ENCODE results near the gene ACADVL. TPM values are rescaled to one million over a fixed set of nuclear protein-coding genes. Genes with fewer than 3 reads are reported as not detected.
A peak's percentile ranks its signal among the peaks of the same experiment; 100 is the strongest.

ACADVL gene
- total RNA-seq: 304 and 499 TPM in 2 replicates

DNA sequence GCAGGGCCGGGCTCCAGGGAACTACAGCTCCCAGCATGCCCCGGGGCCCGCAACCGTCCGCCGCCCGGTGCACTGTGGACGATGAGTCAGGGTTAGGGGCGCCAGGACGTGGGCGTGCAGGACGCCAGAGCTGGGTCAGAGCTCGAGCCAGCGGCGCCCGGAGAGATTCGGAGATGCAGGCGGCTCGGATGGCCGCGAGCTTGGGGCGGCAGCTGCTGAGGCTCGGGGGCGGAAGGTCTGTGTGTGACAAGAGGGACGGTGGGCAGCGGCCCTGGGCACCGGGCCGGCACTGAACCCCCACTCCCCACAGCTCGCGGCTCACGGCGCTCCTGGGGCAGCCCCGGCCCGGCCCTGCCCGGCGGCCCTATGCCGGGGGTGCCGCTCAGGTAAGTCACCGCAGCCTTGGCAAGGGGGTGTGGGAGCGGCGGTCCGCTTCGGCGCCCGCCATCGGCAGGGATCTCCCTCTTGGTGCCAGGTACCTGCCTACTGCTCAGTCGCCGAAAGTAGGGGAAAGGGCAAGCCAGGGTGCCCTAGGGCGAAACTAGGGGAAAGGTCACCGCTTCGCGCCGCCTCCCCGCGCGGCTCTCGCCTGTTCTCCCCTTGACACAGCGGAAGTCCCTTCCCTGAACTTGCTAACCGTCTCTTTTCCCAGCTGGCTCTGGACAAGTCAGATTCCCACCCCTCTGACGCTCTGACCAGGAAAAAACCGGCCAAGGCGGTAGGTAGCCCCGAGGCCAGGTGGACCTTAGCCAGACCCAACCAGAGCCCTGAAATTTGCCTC, at the start of gene ACADVL, which contains the start of gene DLG4:
Gene ACADVL (plus strand): TSS at position 127 of the 781 bp plus-strand sequence. CDS start 47 bp downstream, at position 174.
Gene DLG4 (minus strand): TSS at position 25 of the 781 bp plus-strand sequence.

DNA sequence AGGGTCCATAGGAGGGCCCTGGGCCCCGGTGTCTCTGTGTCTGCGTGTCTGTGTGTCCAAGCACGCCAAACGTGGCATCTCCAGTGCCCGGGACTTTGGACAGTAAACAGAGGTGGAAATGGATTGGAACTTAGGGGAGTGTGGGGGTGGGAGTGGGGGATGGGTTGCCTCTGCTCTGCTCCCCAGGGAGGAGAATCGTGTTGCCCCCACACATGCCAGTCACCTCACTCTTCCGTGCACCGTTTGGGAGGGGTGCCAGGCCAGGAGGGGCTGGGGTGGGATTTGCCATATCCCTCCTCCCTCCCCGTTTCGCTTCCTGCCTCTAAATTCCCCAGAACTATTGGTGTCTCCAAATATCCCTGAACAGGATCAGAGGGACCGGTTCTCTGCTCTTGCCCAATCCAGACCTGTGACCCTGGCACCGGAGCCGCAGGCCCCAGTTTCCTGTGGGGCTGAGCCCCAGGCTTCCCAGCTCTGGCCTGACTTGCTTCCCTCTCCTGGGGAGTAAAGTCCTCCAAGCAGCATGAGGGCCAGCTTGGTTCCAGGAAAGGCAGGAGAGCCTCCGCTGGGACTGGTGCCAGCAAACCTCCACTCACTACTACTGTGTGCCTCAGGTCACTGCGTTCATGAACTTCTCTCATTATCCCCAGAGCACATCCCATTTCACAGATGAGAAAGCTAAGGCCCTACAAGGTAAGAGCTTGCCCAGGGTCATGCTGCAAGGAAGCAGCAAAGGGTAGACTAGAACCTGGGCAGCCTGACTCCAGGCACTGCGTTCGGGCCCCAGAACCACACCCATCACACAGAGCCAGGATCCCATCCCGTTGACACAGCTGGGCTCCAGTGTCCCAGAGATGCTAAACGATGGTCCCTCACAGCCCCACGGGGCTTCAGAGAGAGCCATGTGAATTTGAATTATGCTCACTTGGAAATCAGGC, 40.2 kb upstream of the ACADVL start, which contains the start of gene ASGR1:
Gene ASGR1 (minus strand): TSS at position 54 of the 938 bp plus-strand sequence. CDS start 807 bp downstream, outside the sequence.

DNA sequence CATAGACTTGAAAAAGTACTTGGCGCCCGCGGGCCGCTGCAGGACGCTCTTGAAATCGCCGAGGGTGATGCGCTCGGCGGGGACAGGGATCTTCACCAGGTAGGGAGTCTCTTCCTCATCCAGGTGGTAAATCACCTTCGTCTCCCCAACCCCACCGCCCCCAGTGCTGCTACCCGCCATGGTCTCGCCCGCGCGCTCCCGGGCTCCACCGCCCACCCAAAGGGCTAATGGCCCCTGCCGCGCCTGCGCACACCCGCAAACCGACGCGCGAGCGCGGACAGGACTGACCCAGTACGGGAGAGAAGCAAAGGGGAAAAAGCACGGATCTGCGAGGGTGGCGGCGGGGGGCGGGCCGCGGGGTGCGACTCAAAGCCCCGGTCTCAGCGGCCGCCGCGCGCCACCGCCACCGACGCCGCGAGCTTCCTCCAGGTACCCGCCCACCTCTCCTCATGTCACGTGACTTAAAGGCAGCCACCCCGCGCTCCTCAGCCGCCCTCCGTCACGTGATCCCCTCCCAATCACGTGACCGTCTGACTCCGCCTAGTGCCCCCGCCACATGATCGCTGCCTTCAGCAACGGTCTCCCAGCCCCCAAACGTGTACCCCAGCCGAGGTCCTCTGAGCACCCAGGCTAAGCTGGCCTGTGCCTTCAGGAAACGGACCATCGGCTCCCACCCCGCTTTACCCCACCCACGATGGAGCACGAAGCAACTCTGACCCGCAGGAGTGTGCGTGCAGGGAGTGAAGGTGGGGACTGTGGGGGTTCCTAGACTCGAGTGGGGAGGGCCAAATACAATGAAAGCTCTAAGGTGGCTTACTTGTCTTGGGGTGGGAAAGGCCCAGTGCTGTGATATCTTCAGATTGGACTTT, 14.6 kb downstream of the ACADVL start, which contains the start of gene DVL2:
Gene DVL2 (minus strand): TSS at position 435 of the 869 bp plus-strand sequence. CDS start 255 bp downstream, at position 180.

DNA sequence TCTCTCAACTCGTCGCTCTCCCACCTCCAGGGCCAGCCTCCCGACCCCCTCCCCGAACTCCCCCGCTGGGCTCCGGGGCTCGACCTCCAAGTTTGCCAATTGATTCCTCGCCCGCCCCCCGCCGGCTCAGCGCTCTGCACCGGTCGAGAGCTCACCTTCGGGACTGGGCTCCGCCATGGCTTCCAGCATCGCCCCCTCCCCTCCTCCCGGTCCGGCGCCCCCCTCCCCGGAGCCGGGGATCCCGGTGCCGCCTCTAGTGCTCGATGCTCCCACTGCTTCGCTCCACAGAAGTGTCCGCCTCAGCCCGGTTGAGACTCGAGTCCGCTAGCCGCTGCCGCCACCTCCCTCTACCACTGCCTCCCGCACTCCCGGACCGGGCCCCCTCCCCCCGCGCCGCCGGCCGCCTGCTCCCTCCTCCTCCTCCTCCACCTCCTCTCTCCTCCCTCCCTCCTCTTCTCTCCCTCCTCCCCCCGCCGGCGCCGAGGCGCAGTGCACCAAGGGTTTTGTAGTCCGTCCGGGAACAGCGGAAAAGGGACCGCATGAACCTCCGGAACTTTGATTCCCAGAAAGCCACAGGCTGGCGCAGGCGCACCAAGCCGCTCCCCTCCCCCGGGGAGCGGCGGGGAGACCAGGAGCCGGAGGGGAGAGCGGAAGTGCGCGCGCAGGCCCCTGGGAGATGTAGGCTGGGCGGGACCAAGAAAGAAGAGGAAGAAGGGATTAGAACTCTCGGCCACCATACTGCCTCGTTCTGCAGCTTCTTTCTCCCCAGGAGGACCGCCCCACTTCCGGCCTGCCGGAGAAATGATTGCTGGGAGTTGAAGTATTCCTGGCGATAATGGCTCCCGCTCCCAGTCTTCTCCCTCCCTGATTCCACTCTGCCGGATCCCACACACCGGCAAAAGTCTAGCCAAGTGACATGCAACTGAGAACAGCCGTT, 19.6 kb downstream of the ACADVL start, which contains the start of gene PHF23:
Gene PHF23 (minus strand): TSS at position 367 of the 937 bp plus-strand sequence. CDS start 178 bp downstream, at position 189.

DNA sequence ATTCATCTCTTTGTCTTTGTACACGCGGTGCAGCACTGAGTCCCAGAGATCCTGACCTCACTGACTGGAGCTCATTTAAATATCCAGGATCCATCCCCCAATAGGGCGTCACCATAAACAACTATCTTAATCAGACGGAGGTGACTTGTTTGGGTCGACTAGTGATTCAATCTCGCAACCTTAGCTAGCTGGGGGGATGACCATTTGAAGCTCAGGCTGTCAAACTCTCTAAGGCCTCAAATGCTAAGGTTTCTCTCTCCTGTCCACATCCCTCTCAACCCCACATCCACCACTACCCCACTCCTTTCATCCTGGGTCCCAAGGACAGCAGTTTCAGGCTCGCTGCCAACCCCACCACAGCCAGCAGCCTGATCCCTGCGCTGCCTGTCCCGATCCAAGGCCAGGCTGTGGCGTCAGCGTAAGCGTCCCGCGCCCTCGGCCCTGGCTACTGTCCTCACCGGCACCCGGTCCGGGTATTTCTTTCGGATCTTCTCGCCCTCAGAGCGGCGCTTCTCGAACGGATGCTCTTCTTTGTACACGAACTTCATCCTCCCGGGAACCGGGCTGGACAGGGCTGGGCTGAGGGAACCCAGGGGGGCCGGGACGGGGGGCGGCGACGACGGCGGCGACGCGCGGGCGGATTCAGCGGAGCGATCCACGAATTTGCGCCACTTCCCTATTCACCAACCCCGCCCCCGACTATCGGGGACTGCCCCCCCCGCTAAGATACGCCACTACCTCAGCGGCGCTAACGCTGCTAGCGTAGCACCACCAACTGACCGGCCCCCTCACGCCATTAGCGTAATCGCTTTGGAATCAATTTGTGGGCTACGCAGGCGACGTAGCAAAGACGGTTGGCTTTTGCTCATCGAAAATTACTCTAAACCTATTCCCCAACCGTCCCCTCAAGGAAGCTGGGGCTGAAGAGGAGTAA, 22.3 kb downstream of the ACADVL start, which contains the start of gene GABARAP:
Gene GABARAP (minus strand): TSS at position 667 of the 934 bp plus-strand sequence. CDS start 119 bp downstream, at position 548.

DNA sequence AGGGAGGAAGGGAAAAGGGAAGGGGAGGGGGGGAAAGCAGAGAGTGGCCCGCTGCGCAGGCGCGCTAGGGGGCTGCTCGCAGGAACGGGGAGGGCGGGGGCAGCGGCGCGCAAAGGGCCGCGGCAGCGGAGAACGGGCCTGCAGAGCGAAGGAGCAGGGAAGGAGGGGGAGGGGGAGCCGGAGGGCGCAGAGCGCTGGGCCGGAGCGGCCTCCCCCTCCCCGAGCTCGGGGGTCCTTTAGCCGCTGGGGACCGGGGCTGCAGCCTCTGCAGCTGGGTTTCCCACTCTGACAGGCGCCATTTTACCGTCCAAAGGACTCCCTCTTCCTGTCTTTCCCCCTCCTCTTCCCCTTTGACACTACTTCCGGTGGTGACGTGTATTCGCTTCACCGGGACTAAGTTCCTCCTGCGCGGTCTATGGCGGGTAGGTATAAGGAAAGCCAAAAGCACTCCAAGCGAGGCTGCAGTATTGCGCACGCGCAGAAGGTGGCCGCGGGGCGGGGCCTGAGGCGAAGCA, 32.0 kb downstream of the ACADVL start, which contains the start of gene CTDNEP1:
Gene CTDNEP1 (minus strand): TSS at position 74 of the 515 bp plus-strand sequence. CDS start 438 bp downstream, outside the sequence.

DNA sequence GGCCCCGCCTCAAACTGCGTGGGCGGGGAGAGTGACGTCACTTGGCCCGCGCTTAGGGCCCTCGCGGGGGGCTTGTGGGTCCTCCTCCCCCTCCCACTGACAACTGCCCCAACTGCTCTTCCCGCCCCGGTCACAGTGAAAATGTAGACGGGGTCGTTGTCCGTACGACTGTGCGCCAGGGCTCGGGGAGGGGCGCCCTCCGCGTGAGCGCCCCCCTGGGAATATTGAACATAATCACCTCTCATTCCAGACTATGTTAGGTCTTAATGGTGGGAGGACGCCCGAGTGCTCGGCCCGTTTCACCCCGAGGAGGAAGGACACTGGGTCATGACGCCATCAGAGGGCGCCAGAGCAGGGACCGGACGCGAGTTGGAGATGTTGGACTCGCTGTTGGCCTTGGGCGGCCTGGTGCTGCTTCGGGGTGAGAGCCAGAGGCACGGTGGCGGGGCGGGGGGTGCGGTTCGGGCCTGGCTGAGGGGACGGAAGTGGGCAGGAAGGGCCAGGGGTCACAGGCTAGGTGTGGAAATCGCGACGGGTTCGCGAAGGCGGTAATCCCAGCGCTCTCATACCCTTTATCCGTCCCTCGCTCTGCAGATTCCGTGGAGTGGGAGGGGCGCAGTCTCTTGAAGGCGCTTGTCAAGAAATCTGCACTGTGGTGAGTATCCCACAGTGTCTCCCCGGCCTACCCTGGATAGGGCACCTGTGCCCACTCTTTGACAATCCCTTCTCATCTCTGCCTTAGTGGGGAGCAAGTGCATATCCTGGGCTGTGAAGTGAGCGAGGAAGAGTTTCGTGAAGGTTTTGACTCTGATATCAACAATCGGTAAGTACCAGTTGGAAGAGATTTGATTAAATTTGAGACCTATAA, 32.7 kb downstream of the ACADVL start, which contains the start of gene ELP5:
Gene ELP5 (plus strand): TSS at position 40 of the 868 bp plus-strand sequence. CDS start 336 bp downstream, at position 376.

DNA sequence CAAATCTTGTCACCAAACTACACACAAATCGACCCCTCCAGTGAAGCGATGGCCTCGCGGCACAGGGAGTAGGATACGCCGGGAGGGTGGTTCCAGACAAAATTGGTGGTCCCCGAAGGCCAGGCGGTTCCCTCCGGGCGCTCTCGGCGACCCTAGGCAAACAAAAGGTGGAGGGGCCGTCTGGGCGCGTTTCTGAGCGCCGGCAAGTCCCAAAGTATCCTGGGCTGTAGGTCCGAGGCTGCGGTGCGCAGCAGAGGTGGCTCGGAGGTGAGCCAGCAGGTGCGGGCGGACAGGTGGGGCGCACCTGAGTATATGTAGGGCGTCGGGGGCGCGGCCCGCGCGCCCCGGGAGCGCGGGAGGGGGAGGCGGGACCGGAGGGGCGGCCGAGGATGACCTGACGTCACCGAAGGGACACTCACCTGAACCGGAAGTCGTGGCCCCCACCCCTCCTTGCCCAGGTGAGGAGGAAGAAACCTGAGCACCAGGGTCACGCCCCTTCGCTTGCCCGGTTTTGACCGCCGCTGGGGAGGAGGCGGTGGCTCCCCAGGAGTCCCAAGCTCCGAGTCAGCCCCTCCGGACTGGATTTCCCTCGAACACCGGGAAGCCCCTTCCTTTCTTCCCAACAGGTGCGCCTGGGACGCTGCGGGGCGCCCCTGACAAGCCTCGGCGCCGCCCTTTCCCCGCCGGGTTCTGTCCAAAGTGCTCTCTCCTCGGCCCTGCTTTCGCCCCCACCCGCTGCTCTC, 42.6 kb downstream of the ACADVL start, which contains the start of gene CLDN7:
Gene CLDN7 (minus strand): TSS at position 287 of the 743 bp plus-strand sequence. CDS start 435 bp downstream, outside the sequence.

Small RNA genes within 50 kb of the gene (small RNA-seq; reads per million reads assigned to genes)
- gene AC120057.4 (not detected), gene MIR324 (206 reads per million, percentile 99 among the genes with 10 or more reads in this experiment), gene RF00019 (not detected)

Other genes with a start within 250 kb of the ACADVL start
- not detected in 2 replicates for gene ALOX12, start 223.9 kb upstream of the ACADVL start, total RNA-seq
- gene RNASEK, start 207.3 kb upstream of the ACADVL start, total RNA-seq: 25.9 and 47.6 TPM in 2 replicates
- gene BCL6B, start 196.9 kb upstream of the ACADVL start, total RNA-seq: under 0.01 TPM in 2 replicates
- gene SLC16A13, start 183.9 kb upstream of the ACADVL start, total RNA-seq: 2.7 and 3.1 TPM in 2 replicates
- gene SLC16A11, start 175.8 kb upstream of the ACADVL start, total RNA-seq: 0.22 and 5.5 TPM in 2 replicates
- gene CLEC10A, start 139.7 kb upstream of the ACADVL start, total RNA-seq: not detected in 2 replicates
- gene ASGR2, start 105.1 kb upstream of the ACADVL start, total RNA-seq: not detected in 2 replicates
- gene ASGR1, start 40.6 kb upstream of the ACADVL start, total RNA-seq: 0.79 TPM in 1 of 2 replicates, not detected in the other
- gene DLG4, start 102 bp upstream of the ACADVL start, total RNA-seq: 2.5 and 11.8 TPM in 2 replicates
- gene DVL2, start 14.6 kb downstream of the ACADVL start, total RNA-seq: 82.5 and 91.1 TPM in 2 replicates
- gene PHF23, start 19.5 kb downstream of the ACADVL start, total RNA-seq: 43.6 and 47.1 TPM in 2 replicates
- 155 and 349 TPM in 2 replicates for gene GABARAP, start 22.5 kb downstream of the ACADVL start, total RNA-seq
- gene CTDNEP1, start 31.8 kb downstream of the ACADVL start, total RNA-seq: 28.7 and 34.3 TPM in 2 replicates
- gene ELP5, start 32.3 kb downstream of the ACADVL start, total RNA-seq: 31.0 and 42.6 TPM in 2 replicates
- gene CLDN7, start 42.5 kb downstream of the ACADVL start, total RNA-seq: 3.9 and 15.2 TPM in 2 replicates
- not detected in 2 replicates for gene SLC2A4, start 61.8 kb downstream of the ACADVL start, total RNA-seq
- under 0.01 and 0.11 TPM in 2 replicates for gene YBX2, start 74.7 kb downstream of the ACADVL start, total RNA-seq
- gene EIF5A, start 87.7 kb downstream of the ACADVL start, total RNA-seq: 237 and 847 TPM in 2 replicates
- gene GPS2, start 95.4 kb downstream of the ACADVL start, total RNA-seq: 43.2 and 91.3 TPM in 2 replicates
- 18.9 and 25.1 TPM in 2 replicates for gene NEURL4, start 109.4 kb downstream of the ACADVL start, total RNA-seq
- gene ACAP1, start 116.6 kb downstream of the ACADVL start, total RNA-seq: under 0.01 and 0.33 TPM in 2 replicates
- gene KCTD11, start 132.2 kb downstream of the ACADVL start, total RNA-seq: 9.4 and 12.6 TPM in 2 replicates
- gene TMEM95, start 135.2 kb downstream of the ACADVL start, total RNA-seq: not detected in 2 replicates
- 14.1 and 27.5 TPM in 2 replicates for gene TNK1, start 161.2 kb downstream of the ACADVL start, total RNA-seq
- gene PLSCR3, start 174.6 kb downstream of the ACADVL start, total RNA-seq: 51.8 and 64.1 TPM in 2 replicates
- 83.7 and 304 TPM in 2 replicates for gene TMEM256, start 184.2 kb downstream of the ACADVL start, total RNA-seq
- 4.9 and 9.8 TPM in 2 replicates for gene NLGN2, start 187.9 kb downstream of the ACADVL start, total RNA-seq
- gene SPEM1, start 200.4 kb downstream of the ACADVL start, total RNA-seq: not detected in 2 replicates
- gene SPEM2, start 205.7 kb downstream of the ACADVL start, total RNA-seq: not detected in 2 replicates
- not detected in 2 replicates for gene SPEM3, start 208.9 kb downstream of the ACADVL start, total RNA-seq
- 8.6 and 16.8 TPM in 2 replicates for gene TMEM102, start 215.5 kb downstream of the ACADVL start, total RNA-seq
- 2.1 and 3.9 TPM in 2 replicates for gene FGF11, start 219.6 kb downstream of the ACADVL start, total RNA-seq
- 5.7 and 13.0 TPM in 2 replicates for gene CHRNB1, start 225.1 kb downstream of the ACADVL start, total RNA-seq